Measurements from ENCODE around the gene CCDC186.

Gene CCDC186

DNA sequence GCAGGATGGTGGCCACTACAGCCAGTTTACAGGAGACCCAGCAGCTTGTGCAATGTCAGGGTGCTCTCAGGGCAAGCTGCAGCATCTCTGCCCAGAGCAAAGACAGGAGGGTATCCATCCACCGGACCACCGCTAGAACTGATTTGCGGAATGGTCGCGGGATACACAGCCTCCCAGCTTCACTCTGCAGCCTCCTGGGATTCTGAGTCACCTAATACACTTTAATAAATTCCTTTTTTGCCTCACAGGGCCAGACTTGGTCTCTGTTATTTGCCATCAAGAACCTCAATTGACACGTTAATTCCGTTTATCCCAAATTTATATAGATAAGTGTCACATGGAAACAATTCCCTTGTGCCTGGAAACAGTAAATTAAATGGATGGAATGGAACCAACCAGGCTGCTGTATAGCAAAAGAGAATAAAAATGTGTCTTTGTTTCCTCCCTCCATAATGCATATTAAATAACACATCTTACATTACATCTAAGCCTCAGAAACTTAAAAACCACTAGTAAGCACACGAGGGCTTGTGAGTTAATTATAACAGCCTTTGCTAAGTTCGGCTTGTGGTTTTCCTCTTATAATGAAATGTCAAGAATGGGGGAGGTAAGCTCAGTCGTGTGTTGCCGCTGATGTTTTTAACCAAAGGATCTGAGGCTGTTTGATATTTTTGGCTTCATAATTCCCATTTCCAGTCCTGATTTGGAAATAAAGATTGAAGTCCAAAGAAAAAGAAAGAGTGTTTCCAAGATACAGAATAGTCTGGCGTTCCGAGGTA, 78.3 kb downstream of the CCDC186 start:
- H3K9me3 ChIP-seq (ENCODE audit: control insufficient read depth, insufficient read depth, low read length) = no peaks in the 10 kb centered on the region
- no CpG with 5 or more reads among the region's 13 CpGs for WGBS (ENCODE audit: insufficient coverage, insufficient read length)
- DNase-seq (ENCODE audit: low read depth, low spot score) = no peak
- no peak overlapping the region for H3K4me3 ChIP-seq (ENCODE audit: low read length)
- H3K4me1 ChIP-seq (ENCODE audit: control insufficient read depth, insufficient read depth, low read length) = no peaks in the 10 kb centered on the region
- no peak overlapping the region for H3K27ac ChIP-seq (ENCODE audit: low read length)
- H3K27me3 ChIP-seq (ENCODE audit: control insufficient read depth, insufficient read depth, low read length) = peaks cover 6% of the 10 kb centered on the region; the same call in 1 of the 2 replicates
- no peaks in the 10 kb centered on the region for H3K36me3 ChIP-seq (ENCODE audit: control insufficient read depth, insufficient read depth, low read length)

DNA sequence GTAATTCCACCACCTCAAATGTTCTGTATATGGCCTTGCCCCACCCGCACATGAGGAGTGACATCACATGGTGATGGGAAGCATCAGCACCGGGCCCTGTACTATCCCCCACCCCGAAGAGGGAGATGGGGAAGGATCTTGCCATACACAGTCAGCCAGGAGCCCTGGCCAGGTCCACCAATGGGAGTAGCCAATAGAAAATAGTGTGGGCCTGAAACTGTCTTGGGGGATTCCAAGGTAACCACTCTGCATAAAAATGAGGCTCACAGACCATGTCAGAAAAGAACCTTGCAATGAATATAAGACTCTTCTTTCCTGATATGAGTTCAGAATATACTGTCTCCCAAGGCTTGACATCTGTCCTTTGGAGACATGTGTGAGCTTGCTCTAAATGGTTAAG, 79.2 kb downstream of the CCDC186 start:
- Histone ChIP-seq H3K27ac (ENCODE audit: low read length) (no peak overlapping the region), H3K36me3 (ENCODE audit: control insufficient read depth, insufficient read depth, low read length) (no peaks in the 10 kb centered on the region), H3K27me3 (ENCODE audit: control insufficient read depth, insufficient read depth, low read length) (no peaks in the 10 kb centered on the region), H3K4me3 (ENCODE audit: low read length) (no peak overlapping the region), H3K9me3 (ENCODE audit: control insufficient read depth, insufficient read depth, low read length) (no peaks in the 10 kb centered on the region), H3K4me1 (ENCODE audit: control insufficient read depth, insufficient read depth, low read length) (no peaks in the 10 kb centered on the region)
- no peak for DNase-seq (ENCODE audit: low read depth, low spot score)
- no CpG with 5 or more reads among the region's 3 CpGs for WGBS (ENCODE audit: insufficient coverage, insufficient read length)

DNA sequence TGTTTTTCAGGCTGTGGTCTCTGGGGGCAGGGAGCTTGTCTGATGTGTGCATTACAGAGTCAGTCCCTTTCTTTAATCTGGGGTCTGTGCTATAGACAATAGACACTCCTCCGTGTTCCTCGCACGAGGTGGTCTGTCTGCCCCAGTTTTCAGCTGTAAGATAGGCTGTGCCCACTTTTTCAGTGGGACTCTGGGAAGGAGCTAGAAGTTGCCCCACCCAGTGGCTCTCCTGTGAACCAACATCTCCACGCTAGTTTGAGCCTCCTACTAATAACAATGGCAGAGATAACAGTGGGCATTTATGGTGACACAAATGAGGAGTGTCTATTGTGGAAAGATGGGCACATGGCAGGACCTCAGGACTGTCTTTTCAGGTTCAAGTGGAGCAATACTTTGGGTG, 86.3 kb downstream of the CCDC186 start:
- DNase-seq (ENCODE audit: low read depth, low spot score) = no peak
- no peaks in the 10 kb centered on the region for H3K36me3 ChIP-seq (ENCODE audit: control insufficient read depth, insufficient read depth, low read length)
- H3K4me1 ChIP-seq (ENCODE audit: control insufficient read depth, insufficient read depth, low read length) = no peaks in the 10 kb centered on the region
- no peaks in the 10 kb centered on the region for H3K27me3 ChIP-seq (ENCODE audit: control insufficient read depth, insufficient read depth, low read length)
- H3K4me3 ChIP-seq (ENCODE audit: low read length) = no peak overlapping the region
- WGBS (ENCODE audit: insufficient coverage, insufficient read length) = no CpG with 5 or more reads among the region's 4 CpGs
- H3K27ac ChIP-seq (ENCODE audit: low read length) = no peak overlapping the region
- no peaks in the 10 kb centered on the region for H3K9me3 ChIP-seq (ENCODE audit: control insufficient read depth, insufficient read depth, low read length)

DNA sequence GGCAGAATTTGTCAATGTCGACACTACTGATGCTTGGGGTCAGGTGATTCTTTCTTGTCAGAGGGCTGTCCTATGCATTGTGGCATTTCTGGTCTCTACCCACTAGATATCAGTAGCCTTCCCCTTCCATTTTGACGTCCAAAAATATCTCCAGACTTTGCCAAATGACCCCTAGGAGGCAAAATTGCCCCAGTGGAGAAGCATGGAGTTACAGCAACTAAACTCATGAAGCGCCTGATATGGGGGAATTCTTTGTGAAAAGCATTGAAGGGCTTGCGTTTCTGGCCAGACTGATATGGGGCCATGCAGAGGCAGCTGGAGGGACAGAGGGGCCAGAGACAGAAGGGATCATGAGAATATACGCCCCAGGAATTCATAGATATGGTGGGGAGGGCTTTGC, 86.7 kb downstream of the CCDC186 start:
- Histone ChIP-seq H3K27ac (ENCODE audit: low read length) (no peak overlapping the region), H3K36me3 (ENCODE audit: control insufficient read depth, insufficient read depth, low read length) (no peaks in the 10 kb centered on the region), H3K4me1 (ENCODE audit: control insufficient read depth, insufficient read depth, low read length) (no peaks in the 10 kb centered on the region), H3K27me3 (ENCODE audit: control insufficient read depth, insufficient read depth, low read length) (no peaks in the 10 kb centered on the region), H3K9me3 (ENCODE audit: control insufficient read depth, insufficient read depth, low read length) (no peaks in the 10 kb centered on the region), H3K4me3 (ENCODE audit: low read length) (no peak overlapping the region)
- no CpG with 5 or more reads among the region's 5 CpGs for WGBS (ENCODE audit: insufficient coverage, insufficient read length)
- DNase-seq (ENCODE audit: low read depth, low spot score) = no peak

DNA sequence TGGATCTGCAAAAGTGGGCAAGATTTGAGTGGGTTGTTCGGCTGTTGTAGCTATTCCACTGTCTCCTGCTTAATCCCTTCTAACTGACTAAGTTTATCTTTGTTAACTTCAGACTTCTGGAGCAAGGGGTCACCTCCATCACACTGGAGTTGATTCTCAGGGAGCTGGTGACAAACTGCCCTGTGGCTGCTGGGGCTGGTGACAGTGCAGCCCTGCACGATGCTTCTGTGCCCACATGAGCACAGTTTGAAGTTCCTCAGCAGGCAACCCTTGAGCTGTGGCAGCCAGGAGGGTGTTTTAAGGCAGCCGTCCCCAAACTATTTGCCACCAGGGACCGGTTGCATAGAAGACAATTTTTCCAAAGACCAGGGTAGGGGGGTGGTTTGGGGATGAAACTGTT, 89.8 kb downstream of the CCDC186 start:
- no CpG with 5 or more reads among the region's 4 CpGs for WGBS (ENCODE audit: insufficient coverage, insufficient read length)
- Histone ChIP-seq H3K27me3 (ENCODE audit: control insufficient read depth, insufficient read depth, low read length) (no peaks in the 10 kb centered on the region), H3K27ac (ENCODE audit: low read length) (no peak overlapping the region), H3K4me3 (ENCODE audit: low read length) (no peak overlapping the region), H3K9me3 (ENCODE audit: control insufficient read depth, insufficient read depth, low read length) (no peaks in the 10 kb centered on the region), H3K36me3 (ENCODE audit: control insufficient read depth, insufficient read depth, low read length) (no peaks in the 10 kb centered on the region), H3K4me1 (ENCODE audit: control insufficient read depth, insufficient read depth, low read length) (no peaks in the 10 kb centered on the region)
- no peak for DNase-seq (ENCODE audit: low read depth, low spot score)

DNA sequence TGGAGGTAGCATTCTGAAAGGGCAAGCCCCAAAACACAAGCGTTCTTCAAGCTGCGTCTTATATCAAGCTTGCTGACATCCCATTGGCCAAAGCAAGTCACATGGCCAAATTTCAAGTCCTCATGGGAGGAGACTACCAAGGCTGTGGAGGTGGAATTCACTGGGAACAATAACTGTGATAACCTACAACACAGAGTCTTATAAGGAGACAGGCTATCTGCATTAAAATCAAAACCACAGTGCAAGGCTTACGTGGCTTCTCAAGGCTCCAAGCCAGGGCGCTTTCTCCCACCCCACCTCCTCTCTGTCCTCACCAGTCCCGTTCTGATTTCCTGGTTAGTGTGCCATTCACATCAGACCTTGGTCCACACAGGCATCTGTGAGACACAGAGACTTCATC, 91.0 kb downstream of the CCDC186 start:
- H3K4me3 ChIP-seq (ENCODE audit: low read length) = no peak overlapping the region
- no peaks in the 10 kb centered on the region for H3K36me3 ChIP-seq (ENCODE audit: control insufficient read depth, insufficient read depth, low read length)
- H3K27ac ChIP-seq (ENCODE audit: low read length) = no peak overlapping the region
- DNase-seq (ENCODE audit: low read depth, low spot score) = no peak
- H3K27me3 ChIP-seq (ENCODE audit: control insufficient read depth, insufficient read depth, low read length) = no peaks in the 10 kb centered on the region
- H3K4me1 ChIP-seq (ENCODE audit: control insufficient read depth, insufficient read depth, low read length) = no peaks in the 10 kb centered on the region
- H3K9me3 ChIP-seq (ENCODE audit: control insufficient read depth, insufficient read depth, low read length) = no peaks in the 10 kb centered on the region
- WGBS (ENCODE audit: insufficient coverage, insufficient read length) = no CpG with 5 or more reads among the region's 5 CpGs

DNA sequence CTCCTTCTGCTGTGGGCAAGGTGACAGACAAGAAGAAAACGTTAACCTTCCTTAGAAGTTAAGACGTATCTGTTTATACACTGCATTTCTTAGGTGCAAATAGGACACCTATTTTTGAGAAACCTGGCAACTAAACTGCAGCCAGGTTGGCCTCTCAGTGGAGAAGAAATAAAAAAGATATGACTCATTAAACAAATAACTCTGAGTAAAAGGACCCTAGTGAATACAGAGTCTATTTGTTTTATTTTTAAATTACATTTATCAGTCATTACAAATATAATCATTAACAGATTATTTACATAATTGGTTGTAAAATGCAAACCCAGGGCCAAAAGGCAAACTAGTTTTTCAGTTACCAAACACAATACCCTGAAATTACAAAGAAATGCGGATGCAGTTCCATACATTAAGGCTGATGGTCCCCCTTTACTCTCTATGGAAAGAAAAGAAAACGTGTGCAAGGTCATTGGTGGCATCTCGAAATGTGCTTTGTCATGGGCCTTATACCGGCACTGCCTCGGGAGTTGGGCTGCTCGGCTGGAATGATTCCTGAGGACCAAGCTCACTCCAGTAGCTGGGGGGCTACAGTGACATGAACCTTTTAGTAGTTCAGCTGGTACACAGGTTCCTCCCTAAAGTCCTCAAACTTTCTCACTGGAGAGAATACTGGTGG, 92.0 kb downstream of the CCDC186 start:
- Histone ChIP-seq H3K4me3 (ENCODE audit: low read length) (no peak overlapping the region), H3K27ac (ENCODE audit: low read length) (no peak overlapping the region), H3K4me1 (ENCODE audit: control insufficient read depth, insufficient read depth, low read length) (no peaks in the 10 kb centered on the region), H3K27me3 (ENCODE audit: control insufficient read depth, insufficient read depth, low read length) (no peaks in the 10 kb centered on the region), H3K36me3 (ENCODE audit: control insufficient read depth, insufficient read depth, low read length) (no peaks in the 10 kb centered on the region), H3K9me3 (ENCODE audit: control insufficient read depth, insufficient read depth, low read length) (no peaks in the 10 kb centered on the region)
- no peak for DNase-seq (ENCODE audit: low read depth, low spot score)
- no CpG with 5 or more reads among the region's 8 CpGs for WGBS (ENCODE audit: insufficient coverage, insufficient read length)

DNA sequence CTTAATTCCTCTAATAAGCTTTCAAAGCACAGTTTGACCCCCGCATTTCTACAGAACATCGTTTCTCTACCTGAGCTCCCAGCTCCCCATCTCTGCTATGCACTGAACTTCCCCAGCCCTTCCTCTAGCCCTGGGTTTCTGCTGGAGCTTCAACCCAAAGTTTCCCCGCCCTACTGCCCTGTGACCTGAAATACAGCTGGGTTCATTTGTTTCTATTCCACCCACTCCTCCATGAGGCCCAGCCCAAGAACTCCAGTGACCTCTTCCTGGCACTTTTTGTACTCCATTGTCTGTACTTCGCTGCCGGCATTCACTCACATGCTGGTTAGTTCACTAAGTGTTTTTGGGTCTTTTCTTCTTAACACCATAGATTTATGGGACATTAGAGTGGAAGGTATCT, 94.6 kb downstream of the CCDC186 start:
- no peak for DNase-seq (ENCODE audit: low read depth, low spot score)
- H3K27me3 ChIP-seq (ENCODE audit: control insufficient read depth, insufficient read depth, low read length) = no peaks in the 10 kb centered on the region
- no peak overlapping the region for H3K4me3 ChIP-seq (ENCODE audit: low read length)
- no peaks in the 10 kb centered on the region for H3K4me1 ChIP-seq (ENCODE audit: control insufficient read depth, insufficient read depth, low read length)
- H3K9me3 ChIP-seq (ENCODE audit: control insufficient read depth, insufficient read depth, low read length) = no peaks in the 10 kb centered on the region
- no peaks in the 10 kb centered on the region for H3K36me3 ChIP-seq (ENCODE audit: control insufficient read depth, insufficient read depth, low read length)
- no peak overlapping the region for H3K27ac ChIP-seq (ENCODE audit: low read length)
- no CpG with 5 or more reads among the region's 5 CpGs for WGBS (ENCODE audit: insufficient coverage, insufficient read length)

DNA sequence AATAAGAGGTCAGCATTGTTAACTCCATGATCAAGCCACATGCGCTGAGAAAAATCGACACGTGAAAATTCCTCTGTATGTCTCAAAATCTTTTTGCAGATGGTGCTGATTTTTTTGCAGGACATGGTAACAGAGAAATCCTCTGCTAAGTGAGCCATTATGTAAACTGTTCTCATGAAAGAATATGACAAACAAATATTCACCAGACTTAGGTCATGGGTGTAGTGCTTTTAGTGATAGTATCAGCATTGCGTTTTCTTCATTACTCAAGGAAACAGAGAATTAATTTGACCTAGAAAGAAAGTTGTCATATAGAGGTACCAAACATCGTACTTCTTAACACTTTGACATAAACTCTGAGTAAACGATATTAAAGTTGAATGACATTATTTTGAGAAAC, 95.7 kb downstream of the CCDC186 start:
- Histone ChIP-seq H3K27me3 (ENCODE audit: control insufficient read depth, insufficient read depth, low read length) (no peaks in the 10 kb centered on the region), H3K4me3 (ENCODE audit: low read length) (no peak overlapping the region), H3K27ac (ENCODE audit: low read length) (no peak overlapping the region), H3K36me3 (ENCODE audit: control insufficient read depth, insufficient read depth, low read length) (no peaks in the 10 kb centered on the region), H3K9me3 (ENCODE audit: control insufficient read depth, insufficient read depth, low read length) (no peaks in the 10 kb centered on the region), H3K4me1 (ENCODE audit: control insufficient read depth, insufficient read depth, low read length) (no peaks in the 10 kb centered on the region)
- WGBS (ENCODE audit: insufficient coverage, insufficient read length) = no CpG with 5 or more reads among the region's 6 CpGs
- no peak for DNase-seq (ENCODE audit: low read depth, low spot score)

DNA sequence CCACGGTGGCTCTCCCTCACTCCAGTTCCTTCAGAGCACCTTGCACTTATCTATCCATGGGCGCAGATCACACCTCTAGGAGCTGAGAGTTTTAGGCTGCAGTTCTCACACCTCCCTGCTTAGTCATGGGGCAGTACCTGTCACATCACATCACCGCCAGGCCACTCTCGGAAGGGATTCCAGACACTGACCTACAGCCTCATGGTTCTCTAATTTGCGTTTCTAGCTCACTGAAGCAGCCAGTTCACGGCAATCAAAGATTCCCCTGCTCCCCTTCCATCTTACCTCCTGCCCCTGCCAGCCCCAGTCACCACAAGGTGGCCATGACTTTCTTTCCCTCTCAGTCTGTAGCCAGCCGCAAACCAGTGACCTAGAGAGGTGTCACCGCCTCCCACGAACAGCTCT, 96.2 kb downstream of the CCDC186 start:
- Histone ChIP-seq H3K27ac (ENCODE audit: low read length) (no peak overlapping the region), H3K36me3 (ENCODE audit: control insufficient read depth, insufficient read depth, low read length) (no peaks in the 10 kb centered on the region), H3K27me3 (ENCODE audit: control insufficient read depth, insufficient read depth, low read length) (no peaks in the 10 kb centered on the region), H3K9me3 (ENCODE audit: control insufficient read depth, insufficient read depth, low read length) (no peaks in the 10 kb centered on the region), H3K4me1 (ENCODE audit: control insufficient read depth, insufficient read depth, low read length) (no peaks in the 10 kb centered on the region), H3K4me3 (ENCODE audit: low read length) (no peak overlapping the region)
- DNase-seq (ENCODE audit: low read depth, low spot score) = no peak
- no CpG with 5 or more reads among the region's 9 CpGs for WGBS (ENCODE audit: insufficient coverage, insufficient read length)

DNA sequence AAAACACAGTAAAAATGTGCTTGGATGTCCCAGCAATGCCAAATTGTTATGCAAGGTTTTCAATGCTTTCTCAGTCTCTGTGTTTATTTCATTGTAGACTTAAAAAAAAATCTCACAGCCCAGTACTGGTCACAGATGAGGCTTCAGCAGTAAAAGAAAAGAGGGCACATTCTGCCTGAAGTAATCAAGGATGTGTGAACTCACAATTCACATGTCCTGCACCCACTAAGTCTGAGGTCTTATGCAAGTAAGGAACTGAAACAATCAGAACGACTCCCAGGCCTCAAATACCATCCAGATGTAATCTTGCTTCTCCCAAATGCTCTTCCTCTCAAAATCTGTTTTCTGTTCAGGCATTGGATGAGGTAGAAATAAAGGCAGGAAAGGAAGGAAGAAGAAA, 96.7 kb downstream of the CCDC186 start:
- Histone ChIP-seq H3K4me1 (ENCODE audit: control insufficient read depth, insufficient read depth, low read length) (no peaks in the 10 kb centered on the region), H3K36me3 (ENCODE audit: control insufficient read depth, insufficient read depth, low read length) (no peaks in the 10 kb centered on the region), H3K27me3 (ENCODE audit: control insufficient read depth, insufficient read depth, low read length) (no peaks in the 10 kb centered on the region), H3K9me3 (ENCODE audit: control insufficient read depth, insufficient read depth, low read length) (no peaks in the 10 kb centered on the region), H3K27ac (ENCODE audit: low read length) (no peak overlapping the region), H3K4me3 (ENCODE audit: low read length) (no peak overlapping the region)
- DNase-seq (ENCODE audit: low read depth, low spot score) = no peak
- no CpG with 5 or more reads among the region's 1 CpG for WGBS (ENCODE audit: insufficient coverage, insufficient read length)
